Measurements from ENCODE around the gene PACRG. TPM values are rescaled to one million over a fixed set of nuclear protein-coding genes. Genes with fewer than 3 reads are reported as not detected.

The PACRG gene
- total RNA-seq, 2 donors from 2014 or later = 2.8 to 21.3 TPM

- Histone ChIP-seq H3K27ac (no peak overlapping the region), H3K36me3 (no peaks in the 10 kb centered on the region), H3K27me3 (no peaks in the 10 kb centered on the region), H3K4me1 (no peaks in the 10 kb centered on the region), H3K4me3 (no peak overlapping the region), H3K9me3 (no peaks in the 10 kb centered on the region)
- DNase-seq (ENCODE audit: low spot score) = no peak
- TF ChIP-seq CTCF (IDR thresholded peaks at IDR 0.05) = no peak
Measured at GRCh38 chr6:162962093-162962492, 234.3 kb downstream of the PACRG start.

DNA sequence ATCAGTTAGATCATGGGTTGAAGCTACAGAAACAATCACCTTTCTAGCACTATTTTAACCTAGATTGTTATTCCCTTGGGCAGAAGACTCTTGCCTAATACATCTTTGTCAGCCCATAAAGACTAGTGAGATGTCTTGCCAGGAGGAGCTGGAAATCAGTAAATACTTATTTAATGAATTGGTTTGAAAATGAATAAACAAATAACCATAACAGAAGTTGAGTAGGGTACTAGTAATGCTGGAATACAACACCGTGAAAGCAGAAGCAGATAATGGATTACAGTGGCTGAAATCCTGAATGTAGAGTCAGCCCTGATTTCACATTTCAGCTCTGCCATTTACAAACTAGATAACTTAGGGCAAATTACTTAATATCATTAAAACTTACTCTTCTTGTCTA lies 236.1 kb downstream of the PACRG start:
- no peak for DNase-seq (ENCODE audit: low spot score)
- no peak for TF ChIP-seq CTCF (IDR thresholded peaks at IDR 0.05)

DNA sequence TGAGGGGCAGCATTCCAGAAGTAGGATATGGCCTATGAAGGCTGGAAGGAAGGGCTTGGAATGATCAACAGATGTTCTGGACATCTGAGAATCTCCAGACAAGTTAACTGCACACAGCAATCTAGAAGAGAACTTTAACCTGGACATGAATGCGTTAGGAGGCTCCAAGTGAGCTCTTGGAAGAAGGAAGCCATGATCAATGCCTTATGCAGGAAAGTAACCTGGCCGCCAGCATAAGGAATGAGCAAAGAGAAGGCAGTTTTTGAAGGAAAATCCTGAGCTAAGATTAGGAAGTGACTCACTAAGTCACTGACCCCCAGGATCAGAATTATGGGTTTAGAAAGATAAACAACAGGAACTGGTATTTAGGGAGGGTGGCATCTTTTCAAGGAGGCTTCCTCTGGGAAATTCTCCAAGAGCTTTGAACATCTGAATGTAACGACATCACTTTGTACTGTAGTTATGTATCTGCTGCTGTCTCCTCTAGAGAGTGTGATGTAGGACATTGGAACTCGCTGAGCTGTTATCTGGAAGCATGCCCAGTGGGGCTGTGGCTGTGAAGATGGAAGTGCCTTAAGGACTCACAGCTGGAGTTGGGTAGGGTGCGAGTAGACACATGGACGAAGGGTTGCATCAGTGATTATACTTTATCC lies 236.8 kb downstream of the PACRG start:
- H3K9me3 ChIP-seq = no peaks in the 10 kb centered on the region
- H3K27ac ChIP-seq = no peak overlapping the region
- no peaks in the 10 kb centered on the region for H3K27me3 ChIP-seq
- H3K4me3 ChIP-seq = no peak overlapping the region
- H3K4me1 ChIP-seq = no peaks in the 10 kb centered on the region
- H3K36me3 ChIP-seq = no peaks in the 10 kb centered on the region
- no peak for DNase-seq (ENCODE audit: low spot score)
- TF ChIP-seq CTCF (IDR thresholded peaks at IDR 0.05) = no peak

More for the DNA sequence above, 236.1 kb downstream of the PACRG start:
- no peaks in the 10 kb centered on the region for H3K36me3 ChIP-seq
- no peak overlapping the region for H3K27ac ChIP-seq
- no peak overlapping the region for H3K4me3 ChIP-seq
- H3K9me3 ChIP-seq = no peaks in the 10 kb centered on the region
- no peaks in the 10 kb centered on the region for H3K4me1 ChIP-seq
- H3K27me3 ChIP-seq = no peaks in the 10 kb centered on the region

GRCh38 chr6:162965366-162965765 lies 237.6 kb downstream of the PACRG start:
- Histone ChIP-seq H3K4me3 (no peak overlapping the region), H3K4me1 (no peaks in the 10 kb centered on the region), H3K9me3 (no peaks in the 10 kb centered on the region), H3K27ac (no peak overlapping the region), H3K27me3 (no peaks in the 10 kb centered on the region), H3K36me3 (no peaks in the 10 kb centered on the region)
- no peak for TF ChIP-seq CTCF (IDR thresholded peaks at IDR 0.05)
- no peak for DNase-seq (ENCODE audit: low spot score)

DNA sequence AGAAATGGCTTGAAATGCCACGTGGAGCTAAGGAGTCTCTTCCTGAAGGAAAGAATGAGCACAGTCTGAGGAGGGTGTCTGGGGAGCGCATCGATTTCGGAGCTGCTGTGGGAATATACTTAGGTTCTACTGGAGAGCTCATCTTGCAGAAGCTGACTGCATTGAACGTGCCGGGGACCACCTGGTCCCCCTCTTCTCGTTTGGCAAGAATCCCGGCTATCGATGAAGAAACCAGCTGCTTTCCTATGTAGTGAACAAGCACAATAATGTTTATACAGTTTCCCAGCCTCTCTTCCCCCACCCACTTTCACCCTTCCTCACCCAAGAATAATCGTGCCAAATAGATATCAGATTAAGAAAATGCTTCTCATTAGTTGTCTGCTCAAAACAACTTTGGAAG lies 242.5 kb downstream of the PACRG start:
- Histone ChIP-seq H3K4me1 (no peaks in the 10 kb centered on the region), H3K36me3 (no peaks in the 10 kb centered on the region), H3K27me3 (no peaks in the 10 kb centered on the region), H3K9me3 (no peaks in the 10 kb centered on the region), H3K4me3 (no peak overlapping the region), H3K27ac (no peak overlapping the region)
- DNase-seq (ENCODE audit: low spot score) = no peak
- TF ChIP-seq CTCF (IDR thresholded peaks at IDR 0.05) = no peak

- no peaks in the 10 kb centered on the region for H3K4me1 ChIP-seq
- no peak for DNase-seq (ENCODE audit: low spot score)
- H3K36me3 ChIP-seq = no peaks in the 10 kb centered on the region
- no peak overlapping the region for H3K27ac ChIP-seq
- no peak overlapping the region for H3K4me3 ChIP-seq
- no peaks in the 10 kb centered on the region for H3K9me3 ChIP-seq
- no peak for TF ChIP-seq CTCF (IDR thresholded peaks at IDR 0.05)
- no peaks in the 10 kb centered on the region for H3K27me3 ChIP-seq
Measured at GRCh38 chr6:162971356-162971755, 243.6 kb downstream of the PACRG start.

Data from right atrium auricular region (tissue), 2 donors.